Fibroblast of the aortic adventitia (primary cell): ENCODE results near the gene ANKRD27. TPM values are rescaled to one million over a fixed set of nuclear protein-coding genes. Genes with fewer than 3 reads are reported as not detected.
"Not testable (repeated sequence)": the region's sequence is repeated elsewhere in the genome, so short reads cannot be mapped to it uniquely, and the experiment has no call there.

Experiments used
- DNase-seq: peaks from one replicate; pipeline ENCODE4 v3.0.0-alpha.2; 2010; ENCODE audit warnings: low read depth
- H3K4me3 ChIP-seq: 2 replicates; pipeline ENCODE4 v1.5.1; 2011; ENCODE audit warnings: low read depth, mild to moderate bottlenecking, control low read depth, low read length, moderate library complexity
- CTCF ChIP-seq: IDR thresholded peaks from 2 replicates; pipeline ENCODE4 v1.5.1; 2011; ENCODE audit warnings: mild to moderate bottlenecking, low read length, control low read depth, inconsistent platforms; ENCODE audit not compliant: insufficient read depth
- total RNA-seq: library from RNA; depleted of rRNA; stranded (reverse); fragments of >200 nt; gene quantifications from 2 replicates; pipeline ENCODE4 v1.2.3, GENCODE V29; 2012; ENCODE audit warnings: low replicate concordance

ANKRD27 gene
- total RNA-seq, 1 donor, result 29.0 TPM

- TF ChIP-seq CTCF, result no peak
- no peak overlapping the region for H3K4me3 ChIP-seq
- no peak for DNase-seq
These were observed 69.4 kb downstream of the ANKRD27 start for GRCh38 chr19:32605544-32605943.

- no peak for DNase-seq
- no peak overlapping the region for H3K4me3 ChIP-seq
- TF ChIP-seq CTCF, result no peak
These were observed 71.0 kb downstream of the ANKRD27 start for GRCh38 chr19:32603961-32604360.

DNA sequence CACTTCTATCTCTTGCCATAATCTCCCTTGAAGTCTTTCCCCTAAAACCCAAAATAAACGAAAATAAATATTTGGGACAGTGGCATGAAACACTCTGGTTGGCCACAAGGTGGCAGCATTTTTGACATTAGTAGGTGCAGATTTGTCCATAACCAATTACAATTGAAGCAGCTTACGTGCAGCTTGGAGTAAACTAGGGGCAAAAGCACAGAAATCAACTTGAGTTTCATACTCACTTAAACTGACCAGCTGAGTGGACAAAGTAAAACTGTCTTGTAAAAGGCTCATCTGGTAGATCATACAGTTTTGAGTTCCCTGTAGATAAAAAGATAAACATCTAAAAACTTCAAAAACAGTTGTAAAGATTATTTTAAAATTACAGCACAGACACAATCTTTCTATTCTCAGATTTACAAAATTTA, 75.2 kb downstream of the ANKRD27 start:
- peak; percentile 76 for DNase-seq
- no peak overlapping the region for H3K4me3 ChIP-seq
- TF ChIP-seq CTCF, result peak; percentile 76

- DNase-seq, result no peak
These were observed 75.7 kb downstream of the ANKRD27 start for GRCh38 chr19:32599258-32599657.

GRCh38 chr19:32598022-32598421, 77.0 kb downstream of the ANKRD27 start:
- H3K4me3 ChIP-seq, result no peak overlapping the region
- DNase-seq, result no peak
- no peak for TF ChIP-seq CTCF

More at GRCh38 chr19:32599258-32599657, 75.7 kb downstream of the ANKRD27 start:
- no peak for TF ChIP-seq CTCF
- no peak overlapping the region for H3K4me3 ChIP-seq

- no peak overlapping the region for H3K4me3 ChIP-seq
- no peak for TF ChIP-seq CTCF
- DNase-seq, result no peak
These were observed 79.5 kb downstream of the ANKRD27 start for GRCh38 chr19:32595491-32595890.

DNA sequence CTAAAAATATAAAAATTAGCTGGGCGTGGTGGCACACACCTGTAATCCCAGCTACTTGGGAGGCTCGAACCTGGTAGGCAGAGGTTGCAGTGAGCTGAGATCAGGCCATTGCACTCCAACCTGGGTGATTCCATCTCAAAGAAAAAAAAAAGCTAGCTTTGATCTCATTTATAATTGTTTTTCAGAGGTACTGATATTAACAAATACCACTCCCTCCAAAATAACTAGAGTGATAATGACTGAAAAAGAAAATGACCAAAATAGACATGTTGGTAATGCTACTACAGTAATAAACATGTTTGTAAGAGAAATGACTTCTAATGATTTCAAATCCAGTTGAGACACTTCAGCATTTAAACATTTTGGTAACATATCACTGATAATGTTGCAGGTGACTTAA, 81.0 kb downstream of the ANKRD27 start:
- DNase-seq, result no peak
- TF ChIP-seq CTCF, result no peak
- no peak overlapping the region for H3K4me3 ChIP-seq

- not testable (repeated sequence) for DNase-seq, H3K4me3 ChIP-seq
These were observed 87.1 kb downstream of the ANKRD27 start for GRCh38 chr19:32587747-32588504.
